Measurements from ENCODE around the gene DDC.
"Not testable (repeated sequence)": the region's sequence is repeated elsewhere in the genome, so short reads cannot be mapped to it uniquely, and the experiment has no call there.

Gene DDC

DNA sequence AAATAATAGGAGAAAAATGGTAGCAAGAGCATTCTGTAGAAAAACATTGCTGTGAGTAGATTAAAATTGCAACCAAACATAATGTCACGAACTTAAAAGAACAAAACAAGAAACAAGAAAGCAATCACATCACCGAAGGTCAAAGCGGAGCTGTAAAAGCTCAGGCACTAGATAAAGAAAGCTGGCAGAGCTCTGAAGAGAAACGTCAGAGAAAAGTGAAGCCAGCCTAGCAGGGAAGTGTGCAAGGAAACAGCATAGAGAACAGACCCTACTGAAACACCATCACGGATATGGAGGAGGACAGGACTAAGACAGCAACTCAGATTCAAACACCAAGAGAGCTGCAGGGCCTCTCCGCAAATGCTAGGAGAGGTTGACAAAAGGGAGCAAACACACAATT, 22.5 kb upstream of the DDC start:
- no peak for DNase-seq

DNA sequence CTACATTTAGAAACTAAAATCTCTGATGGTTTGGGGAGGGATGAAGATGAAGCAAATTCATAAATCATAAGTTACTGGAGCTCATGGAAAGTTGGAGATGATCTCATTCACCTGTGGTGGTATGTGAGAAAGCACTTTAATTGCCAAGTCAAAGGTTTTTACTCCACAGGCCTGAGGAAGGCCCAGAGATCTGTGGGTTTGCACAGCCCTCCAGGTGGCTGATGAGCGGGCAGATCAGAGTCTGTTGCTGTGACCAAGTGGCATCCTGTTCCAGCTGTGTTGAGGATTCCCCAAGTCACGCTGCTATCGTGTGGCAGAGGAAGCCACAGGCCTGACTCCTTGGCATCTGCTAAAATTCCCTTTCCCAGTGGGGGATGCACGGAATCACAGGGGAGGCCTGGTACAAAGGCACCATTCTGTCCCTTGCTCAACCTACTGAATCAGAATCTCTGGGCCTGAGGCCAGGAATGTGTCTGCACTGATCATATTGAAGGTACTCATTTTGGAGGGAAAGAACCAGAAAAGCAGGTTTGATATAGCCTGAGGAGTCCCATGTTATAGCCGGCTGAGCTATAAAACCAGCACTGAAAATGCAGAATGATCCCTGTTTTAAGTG, 19.7 kb upstream of the DDC start:
- no peak for DNase-seq

DNA sequence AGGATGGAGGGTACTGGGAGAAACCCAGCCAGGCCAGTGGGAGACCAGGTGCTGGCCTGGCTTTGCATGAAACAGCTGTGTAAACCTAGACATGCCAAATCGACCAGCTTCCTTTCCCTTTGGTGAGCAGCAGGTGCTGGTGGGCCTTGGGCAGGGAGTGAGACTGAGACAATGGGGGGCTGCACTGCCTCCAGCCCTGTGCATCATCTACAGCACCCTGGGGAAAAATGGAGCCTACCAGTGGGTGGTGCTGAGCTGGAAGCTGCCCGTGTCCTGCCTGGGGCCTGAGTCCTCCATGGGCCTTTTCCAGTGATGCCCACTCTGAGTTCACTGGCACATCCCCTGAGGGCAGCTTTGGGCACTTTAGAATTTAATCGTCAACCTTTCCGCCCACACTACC, 19.2 kb upstream of the DDC start:
- no peak for DNase-seq

DNA sequence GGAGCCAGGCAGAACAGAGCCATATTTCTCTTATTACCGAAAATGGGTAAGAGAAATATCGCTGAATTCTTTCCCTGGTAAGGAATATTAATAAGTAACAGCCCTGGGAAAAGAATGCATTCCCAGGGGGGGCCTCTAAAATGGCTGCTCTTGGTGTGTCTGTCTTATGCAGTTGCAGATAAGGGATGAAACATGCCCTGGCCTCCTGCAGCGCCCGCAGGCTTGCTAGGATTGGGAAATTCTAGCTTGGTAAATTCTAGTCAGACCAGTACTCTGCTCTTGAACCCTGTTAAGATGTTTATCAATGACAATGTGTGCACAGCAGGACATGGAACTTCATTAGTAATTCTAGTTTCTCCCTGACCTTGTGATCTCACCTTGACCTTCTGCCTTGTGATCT, 18.1 kb upstream of the DDC start:
- not testable (repeated sequence) for DNase-seq

DNA sequence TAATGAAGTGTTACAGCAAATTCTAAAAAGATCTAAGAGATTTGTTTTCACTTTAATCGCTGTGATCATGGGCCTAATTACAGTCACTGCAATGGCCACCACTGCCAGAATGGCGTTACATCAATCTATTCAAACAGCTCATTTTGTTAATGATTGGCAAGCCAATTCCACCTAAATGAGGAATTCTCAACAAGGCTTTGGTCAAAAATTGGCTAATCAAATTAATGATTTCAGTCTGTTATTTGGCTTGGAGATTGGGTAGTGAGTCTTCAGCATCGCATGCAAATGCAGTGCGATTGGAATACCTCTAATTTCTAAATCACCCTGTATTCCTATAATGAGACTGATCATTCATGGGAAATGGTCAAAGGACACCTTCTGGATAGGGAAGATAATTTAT, 17.1 kb upstream of the DDC start:
- DNase-seq, result not testable (repeated sequence)

DNA sequence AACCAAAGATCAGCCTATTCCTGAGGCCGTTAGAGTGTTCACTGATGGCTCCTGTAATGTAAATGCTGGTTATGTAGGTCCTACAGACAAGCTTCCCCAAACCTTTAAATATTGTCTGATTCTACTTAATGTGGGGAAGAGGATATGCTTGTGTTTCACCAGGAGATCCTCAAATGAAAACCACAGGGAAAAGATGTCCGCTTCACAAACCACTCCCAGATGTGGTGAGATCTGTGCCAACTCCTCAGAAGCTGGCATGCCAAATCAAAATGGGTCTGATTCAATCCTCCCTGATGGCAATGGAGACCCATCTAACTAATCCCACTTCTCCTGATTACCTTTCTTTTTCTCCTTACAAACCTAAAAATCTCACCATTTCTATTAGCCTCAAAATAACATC, 15.5 kb upstream of the DDC start:
- DNase-seq, result not testable (repeated sequence)

DNA sequence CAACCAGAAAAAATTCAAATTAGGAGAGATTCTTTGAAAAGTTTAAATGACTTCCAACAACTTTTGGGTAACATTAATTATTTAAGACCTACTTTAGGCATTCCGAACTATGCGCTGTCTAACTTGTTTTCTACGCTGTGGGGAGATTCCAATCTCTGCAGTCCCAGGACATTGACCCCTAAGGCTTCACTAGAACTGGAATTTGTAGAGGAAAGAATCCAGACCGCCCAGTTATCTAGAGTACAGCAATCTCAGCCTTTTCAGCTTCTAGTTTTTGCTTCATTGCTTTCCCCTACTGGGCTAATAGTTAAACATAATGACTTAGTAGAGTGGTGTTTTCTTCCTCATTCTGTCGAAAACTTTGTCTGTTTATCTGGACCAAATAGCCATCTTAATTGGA, 14.9 kb upstream of the DDC start:
- DNase-seq, result no peak

DNA sequence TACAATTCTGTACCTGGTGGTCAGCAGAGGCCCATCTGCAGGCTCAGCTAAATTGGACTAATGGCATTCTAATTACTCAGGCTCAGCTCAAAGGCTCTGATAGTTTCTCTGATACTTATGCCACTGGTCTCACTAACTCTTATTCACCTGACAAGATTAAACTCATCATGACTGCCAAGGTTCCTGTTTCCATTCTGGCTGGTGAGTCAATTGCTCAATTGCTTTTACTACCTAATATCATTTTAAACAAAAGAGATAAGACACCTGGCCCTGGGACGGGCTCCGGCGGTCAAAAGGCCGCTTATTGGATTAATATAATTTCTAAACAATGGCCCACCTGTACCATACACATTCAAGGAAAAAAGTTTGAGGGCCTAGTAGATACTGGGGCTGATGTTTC, 12.9 kb upstream of the DDC start:
- not testable (repeated sequence) for DNase-seq

DNA sequence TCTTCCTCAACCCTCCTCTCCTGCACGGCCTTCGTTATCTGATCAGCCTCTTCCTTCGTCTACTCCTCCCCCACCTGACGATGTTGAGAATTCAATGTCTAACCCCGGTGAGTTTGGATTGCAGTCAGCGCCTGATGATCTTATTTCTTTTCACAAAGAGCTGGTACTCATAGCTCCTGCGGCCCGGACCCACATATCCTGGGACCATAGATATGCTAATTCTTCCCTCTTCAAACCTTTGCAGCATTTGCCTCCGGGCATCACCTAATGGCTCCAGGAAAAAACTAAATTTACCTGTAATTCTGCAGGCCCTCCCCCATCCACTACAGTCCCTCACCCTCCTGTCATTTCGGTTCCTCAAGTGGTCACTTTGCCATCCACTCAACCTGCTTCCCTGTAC, 12.4 kb upstream of the DDC start:
- DNase-seq, result no peak

DNA sequence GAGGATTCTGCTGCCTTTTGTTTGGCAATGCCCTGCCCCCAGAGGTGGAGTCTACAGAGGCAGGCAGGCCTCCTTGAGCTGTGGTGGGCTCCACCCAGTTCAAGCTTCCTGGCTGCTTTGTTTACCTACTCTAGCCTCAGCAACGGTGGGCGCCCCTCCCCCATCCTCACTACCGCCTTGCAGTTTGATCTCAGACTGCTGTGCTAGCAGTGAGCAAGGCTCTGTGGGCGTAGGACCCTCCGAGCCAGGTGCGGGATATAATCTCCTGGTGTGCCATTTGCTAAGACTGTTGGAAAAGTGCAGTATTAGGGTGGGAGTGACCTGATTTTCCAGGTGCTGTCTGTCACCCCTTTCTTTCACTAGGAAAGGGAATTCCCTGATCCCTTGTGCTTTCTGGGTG, 11.2 kb upstream of the DDC start:
- not testable (repeated sequence) for DNase-seq

DNA sequence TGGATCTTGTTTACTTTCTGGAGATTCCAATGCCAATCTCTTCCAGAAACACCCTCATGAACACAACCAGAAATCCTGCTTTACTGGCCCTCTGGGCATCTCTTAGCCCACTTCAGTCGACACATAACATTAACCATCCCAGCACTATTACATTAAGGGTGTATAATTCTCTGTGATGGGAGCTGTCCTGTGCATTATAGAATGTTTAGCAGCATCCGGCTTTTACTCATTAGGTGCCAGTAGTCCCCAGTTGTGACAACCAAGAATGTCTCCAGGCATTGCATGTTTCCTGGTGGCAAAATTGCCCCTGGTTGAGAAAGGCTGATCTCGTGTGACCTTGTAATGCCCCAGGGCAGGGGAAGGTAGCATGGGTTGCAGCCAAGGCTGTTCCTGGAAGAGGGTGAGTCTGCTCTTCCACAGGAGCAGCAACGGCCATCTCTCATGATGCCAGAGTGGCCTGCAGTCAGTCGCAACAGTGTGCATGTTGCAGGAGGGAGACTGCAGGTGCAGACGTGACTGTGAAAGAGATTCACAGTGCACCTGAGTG, 2.6 kb upstream of the DDC start:
- DNase-seq, result no peak

DNA sequence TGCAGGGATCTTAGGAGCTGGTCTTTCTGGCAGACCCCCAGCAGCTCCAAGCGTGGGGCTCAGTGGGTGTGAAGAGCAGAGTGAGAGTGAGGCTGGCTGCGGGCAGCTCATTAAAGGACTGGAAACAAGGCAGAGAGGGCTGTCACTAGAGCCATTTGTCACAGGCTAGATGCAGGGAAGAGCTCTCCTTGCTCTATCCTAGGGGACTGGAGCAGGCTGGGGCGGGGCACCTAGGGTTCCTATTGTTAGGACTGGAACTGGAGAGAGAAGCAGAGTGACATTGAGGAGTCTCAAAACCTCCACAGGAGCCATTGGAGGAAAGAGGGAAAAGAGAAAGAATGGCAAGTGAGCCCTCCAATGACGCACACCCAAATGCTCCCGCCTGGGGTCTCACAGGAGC, 772 bp upstream of the DDC start:
- DNase-seq, result no peak

DNA sequence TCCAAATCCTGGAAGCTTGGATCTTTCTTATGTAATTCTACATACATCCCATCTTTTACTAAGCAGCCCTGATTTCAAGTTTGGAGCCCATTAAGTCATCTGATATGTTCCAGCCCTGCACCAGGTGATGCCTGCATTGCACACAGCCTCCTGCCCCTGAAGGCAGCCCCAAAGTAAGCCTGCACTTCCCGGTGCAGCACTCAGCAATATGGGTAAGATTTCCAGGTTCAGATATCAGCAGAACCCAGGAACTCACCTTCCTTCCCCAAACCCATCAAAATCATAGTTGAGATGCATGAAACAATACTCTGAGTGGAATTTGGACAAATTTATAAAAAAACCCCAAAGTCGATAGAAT, 333 bp upstream of the DDC start:
- DNase-seq, result no peak

DNA sequence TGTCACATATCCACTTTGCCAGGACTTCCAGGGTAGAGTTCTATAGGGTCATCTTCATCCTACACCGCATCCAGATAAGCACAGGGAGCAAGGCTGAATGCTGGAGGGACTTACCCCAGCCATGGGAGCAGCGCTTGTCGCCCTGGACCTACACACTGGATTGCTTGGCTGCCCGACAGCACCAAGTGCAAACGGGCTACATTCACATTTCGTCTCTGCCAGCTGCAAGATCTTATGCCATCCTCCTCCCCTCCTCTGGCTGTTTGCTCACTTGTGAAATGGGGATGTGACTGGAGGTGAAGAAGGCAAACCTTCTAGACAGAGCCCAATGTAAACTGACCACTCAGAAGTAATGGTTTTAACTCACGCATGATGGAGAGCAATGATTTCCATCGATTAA, 1.0 kb downstream of the DDC start:
- DNase-seq, result no peak

DNA sequence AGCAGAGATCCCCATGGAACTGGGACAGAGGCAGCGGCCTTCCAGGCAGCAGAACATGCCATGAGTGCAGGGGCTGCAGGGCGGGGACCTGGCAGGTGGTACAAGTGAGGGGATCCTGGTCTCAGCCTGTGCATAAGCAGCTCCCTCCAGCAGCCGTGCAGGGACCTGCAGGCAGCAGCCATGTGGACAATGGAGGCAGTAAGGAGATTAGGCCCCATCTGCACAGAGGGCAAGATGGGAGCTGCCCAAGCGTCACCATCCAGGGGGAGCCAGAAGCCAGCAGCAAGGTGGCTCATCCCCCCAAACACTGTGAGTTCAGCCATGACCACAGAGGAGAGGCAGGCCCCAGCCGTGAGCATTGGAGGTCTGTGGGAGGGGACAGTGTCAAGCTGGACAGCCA, 3.1 kb downstream of the DDC start:
- DNase-seq, result no peak

DNA sequence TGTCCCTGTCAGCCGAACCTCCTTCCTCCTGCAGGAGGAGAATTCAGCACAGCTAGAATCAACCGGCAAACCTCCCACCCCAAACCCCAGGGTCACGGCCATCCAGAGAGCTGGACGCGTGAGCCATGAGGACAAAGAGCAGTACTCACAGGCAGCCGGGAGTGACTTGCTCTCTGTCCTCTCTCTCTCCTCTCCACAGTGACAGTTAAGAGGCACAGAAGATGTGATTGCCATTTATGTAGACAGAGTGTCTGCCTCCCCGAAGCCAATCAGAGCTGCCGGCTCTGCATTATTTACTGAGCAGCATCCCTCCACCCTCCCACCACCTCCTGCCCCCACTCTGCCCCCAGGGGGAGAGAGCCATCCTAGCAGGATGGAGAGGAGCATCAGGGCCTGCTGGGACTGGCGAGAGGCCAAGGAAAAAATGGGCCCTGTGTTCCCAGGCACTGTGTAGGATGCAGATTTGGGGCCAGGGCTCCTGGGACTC, 4.3 kb downstream of the DDC start:
- DNase-seq, result peak; percentile 82

DNA sequence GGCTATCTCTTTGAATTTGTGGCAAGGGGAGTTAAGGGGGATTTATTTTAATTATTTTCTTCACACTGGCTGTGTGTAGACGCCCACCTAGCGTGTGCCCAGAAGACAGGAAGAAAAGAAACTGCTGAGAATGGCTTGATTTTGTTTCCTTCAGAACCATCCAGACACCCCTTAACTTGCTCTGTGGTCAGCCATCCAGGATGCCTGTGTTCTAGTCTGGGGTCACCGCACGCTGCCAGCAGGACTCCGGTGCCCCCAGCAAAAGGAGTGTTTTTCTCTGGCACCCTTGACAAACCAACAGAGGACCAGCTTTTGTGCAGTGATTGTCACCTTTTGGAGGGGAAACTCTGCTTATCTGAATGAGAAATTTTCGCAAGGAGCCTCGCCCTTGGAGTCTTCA, 5.3 kb downstream of the DDC start:
- DNase-seq, result no peak

DNA sequence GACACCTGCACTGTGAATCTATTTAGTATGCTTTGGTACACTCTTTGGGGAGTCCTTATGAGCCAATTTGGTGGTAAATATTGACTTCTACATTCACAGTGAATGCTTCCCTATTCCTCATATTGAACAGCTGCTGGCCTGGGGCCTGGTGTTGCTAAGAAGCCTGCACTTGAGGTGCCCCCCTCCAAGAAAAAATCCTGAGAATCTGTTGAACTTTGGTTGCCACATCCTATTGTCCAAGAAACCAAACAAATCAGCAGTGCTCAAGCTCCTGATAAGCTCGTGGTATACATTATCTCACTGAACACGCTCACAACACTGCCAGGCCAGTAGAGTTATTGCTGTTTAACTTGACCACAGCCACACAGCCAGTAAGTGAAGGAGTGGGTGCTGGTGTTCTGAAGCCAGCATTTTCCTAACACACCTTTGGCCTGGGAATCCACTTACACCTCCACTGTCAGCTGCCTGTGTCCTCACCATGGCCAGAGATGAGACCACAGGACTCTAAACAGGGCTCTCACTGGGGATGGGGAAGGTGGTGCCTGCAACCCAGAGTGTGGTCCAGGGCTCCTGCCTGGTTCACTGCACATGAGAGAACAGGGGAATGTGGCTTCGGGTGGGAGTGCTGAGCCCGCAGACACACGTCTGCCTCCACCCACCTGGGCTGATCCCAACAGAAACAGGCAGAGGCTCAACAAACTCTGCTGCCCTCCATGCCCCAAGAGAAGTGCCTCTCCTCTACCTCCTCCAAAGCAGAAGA, 6.7 kb downstream of the DDC start:
- no peak for DNase-seq

DNA sequence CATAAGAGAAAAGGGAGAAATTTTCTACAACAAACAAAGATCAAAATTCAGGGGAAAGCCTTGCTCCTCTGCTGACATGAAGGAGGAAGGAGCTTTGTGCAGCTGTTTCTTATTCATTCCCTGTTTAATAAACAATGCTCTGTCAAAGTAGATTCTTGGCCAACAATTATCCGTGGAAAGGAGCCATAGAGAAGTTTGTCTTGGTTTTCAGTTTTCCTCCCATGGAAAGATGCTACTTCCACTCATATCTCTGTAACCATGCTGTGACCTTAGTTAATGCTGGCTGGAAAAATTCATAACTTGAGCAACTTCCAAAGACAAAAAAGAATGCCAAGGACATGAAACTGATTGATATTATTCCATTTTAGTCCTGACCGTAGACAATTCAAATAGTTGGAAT, 8.1 kb downstream of the DDC start:
- no peak for DNase-seq

DNA sequence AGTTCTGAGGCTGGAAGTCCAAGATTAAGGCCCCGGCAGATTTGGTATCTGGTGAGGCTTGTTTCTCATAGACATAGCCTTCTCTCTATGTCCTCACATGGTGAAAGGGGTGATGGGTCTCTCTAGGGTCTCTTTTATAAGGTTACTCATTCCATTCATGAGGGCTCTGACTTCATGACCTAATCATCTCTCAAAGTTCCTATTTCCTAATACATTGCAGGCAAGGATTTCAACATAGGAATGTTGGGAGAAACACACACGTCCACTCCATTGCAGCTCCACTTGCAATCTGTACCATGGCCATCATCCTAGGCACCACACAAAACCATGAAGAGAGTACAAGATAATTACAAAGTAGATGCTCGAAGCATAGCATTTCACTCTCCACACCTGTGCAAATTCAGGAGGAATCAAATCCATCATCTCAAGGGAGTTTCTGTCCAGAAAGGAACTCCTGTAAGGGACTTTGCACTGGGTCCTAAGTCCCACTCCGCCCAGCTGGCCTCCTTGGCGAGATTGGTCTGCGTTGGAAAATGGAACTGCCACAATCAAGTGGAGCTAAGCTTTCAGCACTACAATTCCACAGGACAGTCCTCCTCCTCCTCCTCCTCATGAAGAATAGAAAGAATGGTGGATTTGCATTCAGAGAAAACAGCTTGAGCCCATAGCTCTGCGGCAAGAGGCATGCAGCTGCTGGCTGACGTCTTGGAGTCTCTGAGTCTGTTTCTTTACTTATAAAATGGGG, 8.8 kb downstream of the DDC start:
- DNase-seq, result no peak

DNA sequence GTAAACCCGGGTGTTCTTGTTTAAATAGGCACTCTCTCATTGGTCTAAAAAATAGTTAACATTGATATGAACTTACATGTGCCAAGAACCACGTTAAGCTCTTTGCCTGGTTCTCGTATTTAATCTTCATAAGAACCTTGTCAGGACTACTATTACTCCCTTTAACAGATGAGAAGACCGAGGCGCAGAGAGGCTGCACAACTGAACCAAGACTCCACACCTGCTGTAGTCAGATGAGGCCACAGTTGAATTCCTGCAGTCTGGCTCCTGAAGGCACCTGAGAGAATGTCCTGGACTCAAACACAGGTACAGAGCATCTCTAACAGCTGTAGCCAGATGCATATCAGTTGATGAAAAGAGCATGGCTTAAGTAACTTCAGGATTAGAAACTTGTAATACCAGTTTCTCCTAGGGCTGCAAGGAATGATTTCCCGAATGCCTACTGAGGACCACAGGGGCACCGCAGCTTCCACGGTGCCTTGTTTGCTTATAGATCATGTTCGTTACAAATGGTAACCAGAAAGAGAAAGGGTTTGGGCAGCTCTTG, 9.5 kb downstream of the DDC start:
- DNase-seq, result no peak

DNA sequence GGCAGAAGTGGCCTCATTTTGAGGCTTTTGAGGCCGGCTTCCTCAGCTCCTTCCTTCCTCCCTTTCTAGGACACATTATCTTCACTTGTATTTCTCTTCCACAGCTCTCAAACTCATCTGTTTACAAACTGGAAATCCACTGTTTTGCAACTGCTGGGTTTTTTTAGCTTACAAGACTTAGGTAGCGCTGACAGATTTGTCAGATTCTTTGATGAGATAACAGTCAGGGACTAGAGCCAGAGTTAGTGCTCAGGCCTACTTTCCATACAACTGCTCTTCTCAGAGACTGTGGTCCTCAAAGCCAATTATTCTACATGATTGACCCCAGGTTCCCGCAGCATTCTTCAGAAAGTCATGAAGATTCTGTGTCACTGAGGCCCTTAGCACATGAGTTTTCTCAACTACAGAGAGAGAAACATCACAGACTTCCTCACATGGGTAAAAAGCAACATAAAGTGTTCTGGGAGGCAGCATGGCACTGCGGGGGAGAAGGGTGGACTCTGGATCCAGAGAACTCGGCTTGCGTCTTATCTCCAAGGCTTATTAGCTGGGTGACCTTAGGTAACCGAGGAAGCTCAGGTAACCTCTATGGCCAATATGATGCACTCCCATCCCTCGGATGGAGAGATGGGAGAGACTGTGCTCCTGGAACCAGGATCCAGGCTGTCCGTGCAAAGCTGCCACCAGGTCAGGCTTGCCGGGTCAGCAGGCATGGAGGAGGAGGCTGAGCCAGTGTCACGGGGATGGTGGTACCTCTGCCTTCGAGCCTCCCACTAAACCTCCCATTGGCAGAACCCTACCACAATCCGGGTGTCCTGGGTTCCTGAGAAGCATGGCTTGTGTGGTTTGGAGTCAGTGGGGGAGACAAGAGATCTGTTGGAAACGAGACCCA, 10.5 kb downstream of the DDC start:
- DNase-seq, result no peak

DNA sequence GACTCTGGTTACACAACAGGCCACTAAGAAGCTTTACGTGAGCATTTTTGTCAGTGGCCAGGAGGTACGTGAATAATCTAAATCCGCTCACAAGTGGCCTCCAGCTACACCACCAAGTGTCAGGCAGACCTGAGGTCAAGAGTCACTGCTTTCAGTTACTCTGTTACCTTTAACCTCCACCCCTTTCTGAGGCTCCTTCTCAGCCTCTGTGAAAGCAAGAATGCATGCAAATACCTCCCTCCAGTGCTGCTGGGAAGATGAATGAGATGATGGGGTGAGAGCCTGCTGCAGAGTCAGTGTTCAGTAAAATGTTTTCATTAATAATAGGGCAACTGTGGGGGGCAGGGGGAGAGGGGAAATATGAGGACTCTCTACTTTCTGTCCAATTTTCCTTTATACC, 11.2 kb downstream of the DDC start:
- DNase-seq, result no peak

Measured in NCI-H187 treated with DMSO at 0.1 percent for 48 hours (cell line).